Activated CD4-positive, CD25-positive, alpha-beta regulatory T cell treated with anti-CD3 and anti-CD28 coated beads, Interleukin-2, amount 50 U/mL, for 24 hours (primary cell): ENCODE measurements around the gene PPM1A.

Experiments
- ATAC-seq, 2 donors: fragments of 150-1000 bp; cut with Tn5 transposase; one replicate each; pipeline ENCODE4 v1.10.0; 2021; ENCODE audit warnings: mild to moderate bottlenecking in 1 of 2, moderate library complexity in 1 of 2

PPM1A gene

GRCh38 chr14:60248697-60249318, at the start of gene PPM1A:
Gene PPM1A (plus strand): TSS chr14:60249221. CDS start chr14:60282704, 33,483 bp downstream.
- ATAC-seq, result peak; percentile 78 to 82

GRCh38 chr14:60199321-60199720, 49.7 kb upstream of the PPM1A start:
- no peak for ATAC-seq

DNA sequence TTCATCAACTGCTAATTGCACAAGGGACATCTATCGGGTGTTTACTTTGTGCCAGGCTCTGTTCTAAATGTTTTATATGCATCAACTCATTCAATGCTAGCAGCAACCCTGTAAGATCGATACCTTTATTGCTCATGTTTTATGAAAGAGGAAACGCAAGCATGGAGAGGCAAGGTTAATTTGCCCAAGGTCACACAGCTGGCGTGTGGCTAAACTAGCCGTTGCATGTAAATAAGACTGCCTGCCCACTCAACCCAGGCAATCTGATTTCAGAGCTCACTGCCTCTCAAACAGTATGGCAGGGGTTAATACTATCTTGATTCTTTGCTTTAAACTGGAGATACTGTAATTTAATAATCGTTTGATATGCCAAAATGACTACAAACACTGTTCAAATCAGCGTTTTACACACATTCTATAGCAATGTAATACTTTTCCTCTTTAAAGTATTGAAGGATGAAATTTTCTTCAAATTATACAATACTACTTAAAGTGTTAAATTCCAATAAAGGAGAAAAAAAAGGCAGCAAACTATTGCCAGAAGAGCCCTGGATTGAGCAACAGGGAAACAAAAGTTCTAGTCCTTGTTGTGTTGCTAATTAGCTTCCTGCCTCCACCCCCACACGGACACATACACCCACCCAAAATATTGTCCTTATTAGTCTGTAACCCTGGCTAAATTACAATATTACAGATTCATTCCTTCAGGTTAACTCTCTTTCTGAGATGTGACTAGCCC, 44.7 kb upstream of the PPM1A start:
- no peak for ATAC-seq

DNA sequence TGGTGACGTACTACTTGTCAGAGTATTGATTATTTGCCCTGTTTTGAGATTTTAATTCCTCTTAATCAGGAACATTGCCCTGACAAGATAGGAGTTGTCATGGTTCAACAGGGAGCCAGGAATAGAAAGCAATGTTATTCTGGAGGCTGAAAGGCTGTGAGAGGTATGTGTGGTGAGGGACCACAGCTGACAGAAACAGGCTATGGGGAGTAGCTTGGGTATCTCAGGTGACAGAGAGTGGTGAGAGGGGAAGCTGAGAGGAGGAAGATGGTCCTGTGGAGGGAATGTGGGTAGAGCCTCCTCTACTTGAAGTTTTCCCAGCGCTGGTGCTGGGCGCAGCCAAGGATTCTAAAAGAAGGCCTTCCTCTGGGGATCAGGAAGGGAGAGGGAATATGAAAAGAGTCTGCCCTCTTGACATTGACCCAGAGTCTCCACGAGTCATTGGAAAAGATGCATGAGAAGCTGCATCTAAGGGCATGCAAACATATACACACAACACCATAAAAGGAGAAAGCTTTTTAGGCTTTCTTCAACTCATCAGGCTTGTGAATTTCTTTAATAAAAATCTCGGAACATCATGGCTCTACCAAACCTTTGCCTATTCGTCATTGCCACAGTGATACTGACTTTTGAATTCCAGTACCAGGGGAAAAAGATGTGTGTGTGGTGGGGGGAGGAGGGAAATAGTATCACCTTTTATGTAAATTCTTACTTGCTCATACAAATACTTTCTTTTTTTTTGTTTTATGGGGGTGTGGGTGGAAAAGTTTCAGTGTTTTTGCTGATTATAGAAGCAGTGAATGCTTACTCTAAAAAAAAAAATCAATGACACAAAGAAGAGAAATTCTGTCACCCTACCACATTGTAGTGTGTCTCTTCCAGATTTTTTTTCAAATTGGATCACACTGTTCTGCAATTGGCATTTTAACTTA, 43.9 kb upstream of the PPM1A start:
- ATAC-seq, result no peak

DNA sequence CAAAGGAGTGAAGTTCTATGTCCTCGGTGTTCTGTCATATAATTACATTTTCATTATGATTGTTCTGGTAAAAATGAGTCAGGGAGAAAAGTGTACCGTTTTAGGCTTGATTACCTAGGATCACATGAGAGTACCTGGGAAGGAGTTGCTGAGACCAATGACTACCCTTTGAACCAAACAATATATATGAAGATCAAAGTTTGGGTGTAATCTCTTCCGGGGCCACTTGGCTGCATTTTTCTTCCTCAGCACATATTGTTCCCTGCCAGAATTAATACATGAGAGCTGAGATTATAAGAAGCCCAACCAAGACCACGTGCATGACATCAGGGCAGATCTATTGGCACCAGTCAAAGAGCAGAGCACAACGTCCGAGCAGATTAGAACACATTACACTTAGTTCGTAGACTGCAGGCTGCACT, 42.8 kb upstream of the PPM1A start:
- peak in 1 of 2 donors; percentile 30 for ATAC-seq

DNA sequence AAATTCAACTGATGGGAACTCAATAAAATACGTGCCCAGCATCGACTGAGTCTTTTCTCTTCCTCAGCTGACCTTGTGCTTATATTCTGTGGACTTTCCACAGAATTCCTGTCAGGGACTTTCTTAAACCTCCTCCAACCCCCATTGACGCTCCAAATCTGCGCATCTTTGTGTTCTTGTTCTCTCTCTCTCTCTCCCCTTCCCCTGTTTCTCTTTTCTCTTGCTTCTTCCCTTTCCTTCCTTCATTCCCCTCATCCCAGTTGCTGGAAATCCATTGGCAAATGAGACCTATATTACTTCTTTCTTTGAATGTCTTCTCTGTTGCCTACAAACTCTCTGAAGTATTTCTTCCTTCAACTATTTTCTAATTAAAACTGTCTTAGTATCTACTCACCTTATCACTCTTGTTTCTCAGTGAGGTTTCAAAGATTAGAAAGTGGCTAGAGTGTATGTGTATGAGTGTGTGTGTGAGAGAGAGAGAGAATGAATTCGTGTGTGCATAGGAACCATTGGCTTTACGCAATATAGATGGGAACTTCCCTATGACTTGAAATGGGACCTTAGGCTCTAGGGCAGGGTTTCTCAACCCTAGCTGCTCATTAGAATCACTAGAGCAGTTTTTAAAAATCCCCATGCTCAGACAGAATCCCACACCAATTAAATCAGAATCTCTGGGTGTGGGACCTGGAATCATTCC, 42.0 kb upstream of the PPM1A start:
- ATAC-seq, result peak; percentile 28 to 48

GRCh38 chr14:60210703-60211102, 38.3 kb upstream of the PPM1A start:
- ATAC-seq, result no peak

- ATAC-seq, result no peak
Observed at GRCh38 chr14:60211153-60211552, 37.9 kb upstream of the PPM1A start.

DNA sequence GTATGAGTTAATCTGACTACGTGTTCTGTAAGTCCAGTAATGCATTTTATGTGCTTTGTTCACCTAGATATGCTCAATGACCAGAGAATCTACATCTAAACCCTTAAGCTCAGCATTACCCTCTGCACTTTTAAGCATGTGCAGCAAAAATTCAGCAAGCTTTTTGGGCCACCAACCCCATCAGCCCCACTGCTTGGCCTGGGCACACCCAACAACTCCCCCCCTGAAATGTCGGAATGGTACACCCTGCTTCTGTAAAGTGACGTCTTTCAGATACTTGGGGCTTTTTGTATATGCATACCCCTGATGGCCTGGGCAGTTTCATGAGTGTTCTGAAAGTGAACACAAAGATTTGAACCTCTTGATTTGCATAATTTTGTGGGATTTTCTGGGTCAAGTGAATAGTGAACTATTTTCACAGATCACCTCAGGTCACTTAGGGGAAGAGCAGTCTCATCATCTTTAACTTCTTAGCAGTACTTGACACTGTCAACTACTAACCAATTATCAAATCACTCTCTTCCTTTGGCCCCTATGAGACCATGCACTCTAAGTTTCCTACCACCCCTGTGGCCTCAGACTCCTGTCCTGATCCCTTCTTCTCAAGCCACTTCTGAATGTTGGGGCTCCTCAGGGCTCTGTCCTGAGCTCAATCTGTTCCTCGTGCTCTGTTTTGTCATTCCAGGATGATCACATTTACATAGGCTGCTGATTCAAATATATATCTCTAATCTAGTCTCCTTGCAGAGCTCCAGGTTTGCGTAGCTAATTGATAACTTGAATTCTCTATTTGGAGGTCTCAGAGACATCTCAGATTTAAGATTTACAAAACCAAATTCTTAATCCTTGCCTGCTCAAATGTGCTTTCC, 36.3 kb upstream of the PPM1A start:
- no peak for ATAC-seq

DNA sequence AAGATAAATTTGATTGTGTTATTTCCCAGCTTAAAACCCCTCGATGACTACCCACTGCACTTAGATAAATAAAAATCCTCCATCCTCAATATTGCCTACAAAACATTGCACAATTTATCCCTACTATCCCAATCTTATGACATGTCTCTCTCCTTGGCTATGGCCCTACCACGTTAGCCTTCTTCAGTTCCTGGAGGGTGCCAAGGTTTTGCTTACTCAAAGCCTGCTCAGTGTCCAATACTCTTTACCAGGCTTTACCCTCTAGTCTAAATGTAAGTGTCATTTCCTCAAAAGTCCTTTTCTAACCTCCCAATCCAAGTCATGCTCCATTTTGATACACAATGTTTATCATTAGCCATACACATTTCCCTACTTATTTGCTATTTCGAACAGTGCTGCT, 35.0 kb upstream of the PPM1A start:
- ATAC-seq, result no peak

- ATAC-seq, result no peak
Observed at GRCh38 chr14:60214415-60215126, 34.5 kb upstream of the PPM1A start.

DNA sequence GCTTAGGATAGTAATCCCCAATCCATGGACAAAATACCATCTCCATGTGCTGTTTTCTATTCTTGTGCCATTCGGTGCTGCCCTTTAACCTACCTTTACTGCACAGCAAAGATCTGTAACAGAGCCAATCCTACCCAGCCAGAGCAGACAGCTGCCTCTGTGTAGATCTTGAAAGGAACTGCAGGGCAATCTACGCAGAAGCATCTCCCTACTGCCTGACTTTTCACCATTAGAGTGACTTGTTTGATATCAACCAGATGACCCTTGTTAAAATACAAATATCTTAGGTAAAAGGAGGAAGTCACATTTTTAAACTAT, 33.9 kb upstream of the PPM1A start:
- ATAC-seq, result no peak

DNA sequence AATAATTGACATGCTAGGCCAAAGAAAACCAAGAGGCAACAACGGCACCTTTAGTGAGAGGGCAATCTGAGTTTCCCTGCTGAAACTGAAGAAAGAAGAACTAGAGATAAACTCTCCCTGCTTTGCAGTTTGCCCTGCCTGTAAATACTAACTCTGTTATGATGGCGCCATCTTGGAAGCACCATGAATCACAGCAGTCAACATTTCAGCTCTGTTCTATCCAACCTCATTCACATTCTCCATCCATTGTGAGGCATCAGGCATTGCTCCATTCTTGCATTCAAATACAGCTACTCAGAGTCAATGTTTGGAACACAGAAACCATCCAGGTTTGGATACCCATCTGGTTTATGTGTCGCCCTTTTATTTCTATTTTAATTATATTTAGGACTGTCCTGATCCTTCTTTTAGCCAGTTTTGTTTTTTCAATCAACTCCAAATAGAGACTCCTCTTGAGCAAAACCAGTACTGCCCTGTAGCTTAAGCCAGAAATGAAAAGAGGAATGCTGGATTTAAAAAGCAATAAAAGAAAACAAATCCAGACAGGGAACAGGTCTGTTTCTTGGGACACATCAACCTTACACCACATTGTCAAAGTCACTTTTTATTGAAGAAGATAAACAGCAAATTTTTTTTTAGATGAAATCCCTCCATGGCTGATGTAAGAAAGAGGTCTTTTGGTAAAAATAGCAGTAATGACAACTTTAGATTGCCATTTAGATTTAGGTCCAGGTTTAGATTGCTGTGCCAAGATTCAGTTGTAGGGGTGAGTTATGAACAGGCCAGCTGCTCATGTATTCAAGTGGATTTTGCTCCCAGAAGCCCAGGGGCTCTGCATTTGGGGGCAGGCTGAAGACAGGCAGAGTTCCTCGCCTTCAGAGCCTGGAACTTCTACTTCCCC, 33.3 kb upstream of the PPM1A start:
- no peak for ATAC-seq

DNA sequence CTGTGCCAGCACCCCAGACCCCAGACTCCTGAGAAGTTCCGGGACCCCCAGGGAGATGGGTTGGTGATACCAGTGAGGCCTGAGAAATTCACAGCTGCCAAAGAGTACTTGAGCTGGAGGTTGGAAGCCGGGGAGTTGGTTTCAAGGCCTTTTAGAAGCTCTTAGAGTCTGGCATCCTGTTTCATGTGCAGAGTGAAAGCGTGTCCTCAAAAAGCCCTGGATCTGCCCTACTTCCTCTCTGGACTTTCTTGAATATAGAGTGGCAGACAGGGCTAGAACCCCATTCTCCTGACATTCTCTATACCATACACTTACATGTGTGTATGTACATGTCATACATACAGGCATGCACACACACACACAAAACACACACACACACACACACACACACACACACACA, 31.3 kb upstream of the PPM1A start:
- ATAC-seq, result no peak

DNA sequence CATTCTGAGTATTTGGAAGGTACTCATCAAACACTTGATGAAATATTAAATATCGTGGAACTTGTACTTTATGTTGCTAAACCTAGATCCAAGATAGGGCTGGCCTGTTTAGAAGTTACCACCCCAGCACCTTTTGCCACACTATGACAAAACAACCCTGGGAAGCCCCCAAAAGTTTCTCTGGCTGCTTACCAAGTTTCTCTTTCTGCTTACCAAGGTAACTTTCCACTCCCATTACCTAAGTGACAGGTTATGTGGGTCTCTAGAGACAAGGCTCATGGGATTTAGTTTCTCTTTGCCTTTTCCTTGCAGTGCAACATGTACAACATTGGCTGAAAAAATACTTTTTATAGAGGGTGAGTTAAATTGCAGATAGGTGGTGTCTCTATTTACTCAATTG, 28.9 kb upstream of the PPM1A start:
- peak; percentile 28 to 56 for ATAC-seq

DNA sequence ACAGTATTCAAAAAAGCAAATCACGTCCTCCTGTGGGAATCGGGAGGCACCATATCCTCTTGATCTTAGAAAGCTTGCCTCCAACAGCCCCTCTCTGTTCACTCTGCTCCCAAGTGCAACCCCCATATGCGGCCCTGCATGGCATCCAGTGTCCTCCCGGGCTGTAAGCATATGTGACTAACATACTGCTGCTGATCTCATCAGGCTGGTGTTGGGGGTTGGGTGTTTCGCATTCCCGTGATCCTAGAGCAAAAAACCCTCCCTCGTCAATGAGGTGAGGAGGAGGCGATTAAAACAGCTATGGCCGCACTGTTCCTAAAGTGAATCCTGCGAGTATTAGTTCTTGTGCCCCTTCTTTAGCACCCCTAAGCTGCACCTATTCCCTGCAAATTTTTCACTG, 28.1 kb upstream of the PPM1A start:
- no peak for ATAC-seq

- peak; percentile 13 to 32 for ATAC-seq
Observed at GRCh38 chr14:60221457-60221856, 27.6 kb upstream of the PPM1A start.

GRCh38 chr14:60222820-60223219, 26.2 kb upstream of the PPM1A start:
- ATAC-seq, result no peak

DNA sequence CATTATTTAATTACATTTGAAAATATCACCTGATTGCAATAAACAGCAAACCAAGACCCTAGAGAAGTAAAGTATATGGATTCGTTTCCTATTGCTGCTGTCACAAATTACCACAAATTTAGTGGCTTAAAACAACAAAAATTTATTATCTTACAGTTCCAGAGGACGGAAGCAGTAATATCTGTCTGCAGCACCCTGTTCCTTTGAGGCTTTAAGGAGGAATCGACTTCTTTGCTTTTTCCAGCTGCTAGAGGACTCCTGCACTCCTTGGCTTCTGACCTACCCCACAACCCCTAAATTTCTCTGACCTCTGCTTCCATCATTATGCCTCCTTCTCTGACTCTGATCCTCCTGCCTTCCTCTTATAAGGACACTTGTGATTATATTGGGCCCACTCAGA, 23.8 kb upstream of the PPM1A start:
- ATAC-seq, result no peak

DNA sequence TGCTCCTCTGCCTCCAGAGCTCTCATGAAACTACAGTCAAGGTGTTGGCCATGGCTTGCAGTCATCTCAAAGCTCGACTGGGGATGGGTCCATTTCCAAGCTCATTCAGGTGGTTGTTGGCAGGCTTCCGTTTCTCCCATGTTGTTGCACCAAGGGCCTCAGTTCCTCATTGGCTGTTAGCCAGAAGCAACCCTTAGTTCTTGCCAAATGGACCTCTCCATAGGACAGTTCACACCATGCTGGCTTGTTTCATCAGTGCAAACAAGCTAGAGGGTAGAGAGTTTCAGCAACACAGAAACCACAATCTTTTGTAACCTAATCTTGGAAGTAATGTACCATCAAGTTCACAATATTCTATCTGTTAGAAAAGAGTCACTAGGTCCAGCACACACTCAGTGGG, 22.7 kb upstream of the PPM1A start:
- no peak for ATAC-seq
